ENCODE results near the gene SLC12A9. TPM values are rescaled to one million over a fixed set of nuclear protein-coding genes. Genes with fewer than 3 reads are reported as not detected.
A peak's percentile ranks its signal among the peaks of the same experiment; 100 is the strongest.

The SLC12A9 gene
- total and polyA plus RNA-seq, 2 experiments from 2014 or later: 10.3 to 39.9 TPM

GRCh38 chr7:100895956-100896731 is 43.6 kb downstream of the SLC12A9 start:
- H3F3A ChIP-seq (replicated peaks; ENCODE audit: low read depth): peaks cover 5% of the 10 kb centered on the region; the same call in 1 of the 2 replicates
- peaks cover 8% of the 10 kb centered on the region; the same call in 1 of the 2 replicates for H3K4me1 ChIP-seq (ENCODE audit: insufficient read depth)
- H3K27ac Mint-ChIP-seq: no peak overlapping the region
- peak overlapping the region; percentile 81 for H3K4me2 ChIP-seq
- peak; percentile 4; the same call in 1 of the 3 replicates for ATAC-seq
- DNase-seq (ENCODE audit: low spot score): peak; percentile 51
- H3K36me3 ChIP-seq (ENCODE audit: insufficient read depth): no peaks in the 10 kb centered on the region
- H3K36me3 Mint-ChIP-seq (ENCODE audit: low read depth): no peaks in the 10 kb centered on the region; the same call in 2 of the 3 replicates
- H3K27me3 Mint-ChIP-seq (ENCODE audit: insufficient read depth, low read depth, poor library complexity): peaks cover 40% of the 10 kb centered on the region
- peaks cover 23% of the 10 kb centered on the region for H3K4me1 Mint-ChIP-seq
- H3K79me2 ChIP-seq (replicated peaks; ENCODE audit: insufficient read depth): no peaks in the 10 kb centered on the region
- no peaks in the 10 kb centered on the region for H3K9me2 ChIP-seq (ENCODE audit: insufficient read depth)
- H3K4me3 ChIP-seq: peak overlapping the region; percentile 52
- H3K27ac ChIP-seq (ENCODE audit: low read depth): no peak overlapping the region
- peak overlapping the region; percentile 68 for H3K4me3 Mint-ChIP-seq
- no peak overlapping the region for H2AFZ ChIP-seq
- H3K27me3 ChIP-seq (ENCODE audit: insufficient read depth): peaks cover 35% of the 10 kb centered on the region
- peaks cover 8% of the 10 kb centered on the region; the same call in 2 of the 3 replicates for H3K9me3 Mint-ChIP-seq
- TF ChIP-seq CREB1 (CRISPR knock-in tag; IDR thresholded peaks at IDR 0.05; ENCODE audit: low read depth): 0 out of 2 replicates have a peak, but pooled peaks have one; percentile 35
- no peak for TF ChIP-seq ETS1 (IDR thresholded peaks at IDR 0.05)
- no peak for TF ChIP-seq STAT1 (IDR thresholded peaks at IDR 0.05; ENCODE audit: unreplicated experiment)
- TF ChIP-seq EZH2 (IDR thresholded peaks at IDR 0.05; ENCODE audit: low read depth, unreplicated experiment): peak; percentile 86
- no peaks in the 10 kb centered on the region for H4K20me1 ChIP-seq (replicated peaks; ENCODE audit: insufficient read depth)

DNA sequence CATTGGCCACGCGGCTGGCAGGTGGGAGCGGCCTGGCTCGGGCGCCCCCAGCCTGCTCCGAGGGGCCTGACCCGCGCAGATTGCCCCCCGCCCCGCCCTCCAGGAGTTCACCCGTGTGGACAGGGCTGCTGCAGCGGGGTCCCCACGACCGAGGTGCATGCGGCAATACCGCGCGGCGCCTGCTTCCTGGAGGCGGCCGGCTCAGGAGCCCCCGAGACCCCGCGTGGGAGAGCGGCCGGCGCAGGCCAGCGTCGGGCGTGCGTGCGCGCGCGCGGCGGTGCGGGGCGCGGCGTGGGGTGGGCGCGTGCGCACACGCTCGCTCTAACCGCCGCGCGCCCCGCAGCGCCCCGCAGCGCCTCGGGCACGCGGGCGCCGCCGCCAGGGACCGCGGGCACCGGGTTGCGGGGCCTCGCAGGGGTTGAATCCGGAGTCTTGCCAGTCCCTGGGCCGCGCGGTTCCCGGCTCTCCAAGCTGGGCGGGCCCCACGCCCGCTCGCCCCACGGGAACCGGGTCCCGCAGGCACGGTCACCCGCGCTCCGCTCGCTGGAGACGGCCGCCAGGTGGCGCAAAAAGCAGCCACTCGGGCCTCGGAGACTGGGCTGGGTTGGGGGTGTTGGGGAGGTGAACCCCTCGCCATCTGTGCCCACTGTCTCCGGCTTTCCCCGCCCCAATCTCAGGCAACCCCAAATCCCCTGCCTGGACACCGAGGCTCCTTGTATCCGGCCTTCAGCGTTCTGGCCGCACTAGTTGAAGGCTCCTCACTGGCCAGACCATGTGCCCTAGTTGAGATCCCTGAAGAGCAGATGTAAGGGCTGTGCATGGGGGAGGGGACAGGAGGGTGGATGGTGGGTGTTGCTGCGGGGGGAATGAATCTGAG is 44.5 kb downstream of the SLC12A9 start:
- H3K27me3 ChIP-seq (ENCODE audit: insufficient read depth): peaks cover 35% of the 10 kb centered on the region
- Mint-ChIP-seq H3K9me3 (peaks cover 8% of the 10 kb centered on the region; the same call in 2 of the 3 replicates), H3K27ac (no peak overlapping the region), H3K27me3 (ENCODE audit: insufficient read depth, low read depth, poor library complexity) (peaks cover 32% of the 10 kb centered on the region), H3K4me1 (peaks cover 16% of the 10 kb centered on the region), H3K4me3 (peak overlapping the region; percentile 70), H3K36me3 (ENCODE audit: low read depth) (no peaks in the 10 kb centered on the region; the same call in 2 of the 3 replicates)
- H3F3A ChIP-seq (replicated peaks; ENCODE audit: low read depth): peaks cover 5% of the 10 kb centered on the region; the same call in 1 of the 2 replicates
- DNase-seq (ENCODE audit: low spot score) (peak; percentile 70), ATAC-seq (peak; percentile 7)
- TF ChIP-seq, protein P1, sequence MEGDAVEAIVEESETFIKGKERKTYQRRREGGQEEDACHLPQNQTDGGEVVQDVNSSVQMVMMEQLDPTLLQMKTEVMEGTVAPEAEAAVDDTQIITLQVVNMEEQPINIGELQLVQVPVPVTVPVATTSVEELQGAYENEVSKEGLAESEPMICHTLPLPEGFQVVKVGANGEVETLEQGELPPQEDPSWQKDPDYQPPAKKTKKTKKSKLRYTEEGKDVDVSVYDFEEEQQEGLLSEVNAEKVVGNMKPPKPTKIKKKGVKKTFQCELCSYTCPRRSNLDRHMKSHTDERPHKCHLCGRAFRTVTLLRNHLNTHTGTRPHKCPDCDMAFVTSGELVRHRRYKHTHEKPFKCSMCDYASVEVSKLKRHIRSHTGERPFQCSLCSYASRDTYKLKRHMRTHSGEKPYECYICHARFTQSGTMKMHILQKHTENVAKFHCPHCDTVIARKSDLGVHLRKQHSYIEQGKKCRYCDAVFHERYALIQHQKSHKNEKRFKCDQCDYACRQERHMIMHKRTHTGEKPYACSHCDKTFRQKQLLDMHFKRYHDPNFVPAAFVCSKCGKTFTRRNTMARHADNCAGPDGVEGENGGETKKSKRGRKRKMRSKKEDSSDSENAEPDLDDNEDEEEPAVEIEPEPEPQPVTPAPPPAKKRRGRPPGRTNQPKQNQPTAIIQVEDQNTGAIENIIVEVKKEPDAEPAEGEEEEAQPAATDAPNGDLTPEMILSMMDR (conservative IDR thresholded peaks at IDR 0.05; ENCODE audit: low read depth in 2 of 2): peak; percentile 73 to 87
- TF ChIP-seq ETS1 (IDR thresholded peaks at IDR 0.05): no peak
- H3K9me2 ChIP-seq (ENCODE audit: insufficient read depth): no peaks in the 10 kb centered on the region
- H3K4me3 ChIP-seq: peak overlapping the region; percentile 52; the same call in 1 of the 2 replicates
- no peak overlapping the region for H3K27ac ChIP-seq (ENCODE audit: low read depth)
- peaks cover 4% of the 10 kb centered on the region; the same call in 1 of the 2 replicates for H3K4me1 ChIP-seq (ENCODE audit: insufficient read depth)
- peak overlapping the region; percentile 90; the same call in 1 of the 2 replicates for H2AFZ ChIP-seq
- no peaks in the 10 kb centered on the region for H3K79me2 ChIP-seq (replicated peaks; ENCODE audit: insufficient read depth)
- H3K4me2 ChIP-seq: peak overlapping the region; percentile 81
- no peaks in the 10 kb centered on the region; the same call in 1 of the 2 replicates for H4K20me1 ChIP-seq (replicated peaks; ENCODE audit: insufficient read depth)
- H3K36me3 ChIP-seq (ENCODE audit: insufficient read depth): no peaks in the 10 kb centered on the region

Data from GM23338 (cell line).